ENCODE data around the gene SMG1. TPM values are rescaled to one million over a fixed set of nuclear protein-coding genes. Genes with fewer than 3 reads are reported as not detected.

SMG1 gene
- total RNA-seq, 1 experiment from 2014 or later: 41.1 TPM

Other genes with a start within 250 kb of the SMG1 start
- gene RPS15A, start 136.1 kb downstream of the SMG1 start, total RNA-seq (2014; rRNA removed; shearing (Covaris generic)): 3,616 and 3,934 TPM in 2 replicates
- 304 and 310 TPM in 2 replicates for gene ARL6IP1, start 124.9 kb downstream of the SMG1 start, total RNA-seq (2014; rRNA removed; shearing (Covaris generic))
- gene TMC7, start 57.5 kb upstream of the SMG1 start, total RNA-seq (2014; rRNA removed; shearing (Covaris generic)): 0.34 and 0.43 TPM in 2 replicates
- 16.8 and 21.5 TPM in 2 replicates for gene COQ7, start 141.2 kb upstream of the SMG1 start, total RNA-seq (2014; rRNA removed; shearing (Covaris generic))
- 3.5 and 3.6 TPM in 2 replicates for gene ITPRIPL2, start 187.6 kb upstream of the SMG1 start, total RNA-seq (2014; rRNA removed; shearing (Covaris generic))
- gene SYT17, start 241.8 kb upstream of the SMG1 start, total RNA-seq (2014; rRNA removed; shearing (Covaris generic)): 10.6 and 11.3 TPM in 2 replicates